ENCODE results near the gene C8A. TPM values are rescaled to one million over a fixed set of nuclear protein-coding genes. Genes with fewer than 3 reads are reported as not detected.

C8A gene
- total and polyA plus RNA-seq, 2 of the 8 experiments (the other 6 are each of a cell fraction or from before 2014, with no cell fraction given): not detected

GRCh38 chr1:56824271-56824670, 30.3 kb upstream of the C8A start:
- no peak overlapping the region for H2BK20ac ChIP-seq (ENCODE audit: low read length)
- no peaks in the 10 kb centered on the region for H3K36me3 ChIP-seq (ENCODE audit: control insufficient read depth in 2 of 4, insufficient read depth in 4 of 4, low read length in 3 of 4)
- H3K9ac ChIP-seq (replicated peaks in 1 of 4; ENCODE audit: extremely low read depth in 1 of 4, low read depth in 3 of 4, low read length in 3 of 4): no peak overlapping the region
- no peak overlapping the region for H3K18ac ChIP-seq (ENCODE audit: extremely low read depth, low read length)
- no peak overlapping the region for H2BK15ac ChIP-seq (ENCODE audit: low read length)
- H3K23me2 ChIP-seq (ENCODE audit: low read depth, low read length): no peaks in the 10 kb centered on the region
- FAIRE-seq (no peak), DNase-seq (ENCODE audit: low read depth in 1 of 2, low spot score in 2 of 2) (no peak)
- no peak overlapping the region for H3K4me3 ChIP-seq (ENCODE audit: extremely low read depth in 1 of 4, insufficient read depth in 2 of 4, low read depth in 3 of 4, low read length in 4 of 4)
- POLR2A ChIA-PET (ENCODE audit: partially characterized antibody): no interaction called here
- no peaks in the 10 kb centered on the region for H3K79me2 ChIP-seq (ENCODE audit: control insufficient read depth in 1 of 2, insufficient read depth in 2 of 2, low read length in 2 of 2)
- no peak overlapping the region for H4K5ac ChIP-seq (ENCODE audit: insufficient read length, low read depth, low read length)
- no peak overlapping the region for H2BK120ac ChIP-seq (replicated peaks; ENCODE audit: low read depth, low read length)
- no peak overlapping the region for H3K56ac ChIP-seq (replicated peaks; ENCODE audit: insufficient read length, low read depth, low read length)
- H3K27ac ChIP-seq (ENCODE audit: low read depth, low read length): no peak overlapping the region
- CTCF ChIA-PET (ENCODE audit: partially characterized antibody): interaction anchor here (1.2 to 3.4 kb wide), 3 partner anchors 14 to 145 kb away, joined by 4 to 10 read pairs (median 6); no protein-coding TSS in a partner anchor
- H4K91ac ChIP-seq (replicated peaks; ENCODE audit: insufficient read length, low read length): no peak overlapping the region
- 69% methylated on average over 2 of the region's 2 CpGs; no CpG with 5 or more reads in 1 of the 2 experiments for WGBS, 2 experiments (ENCODE audit: extremely low coverage in 1 of 2, insufficient coverage in 1 of 2, insufficient read length in 1 of 2, insufficient replicate concordance in 2 of 2, low coverage in 1 of 2, low lambda C conversion rate in 2 of 2, missing lambda C conversion rate in 1 of 2)
- H4K8ac ChIP-seq (ENCODE audit: extremely low read depth, insufficient read depth, low read length): no peak overlapping the region
- no peak overlapping the region for H3K23ac ChIP-seq (ENCODE audit: insufficient read length)
- no peak overlapping the region for H3K4ac ChIP-seq (replicated peaks; ENCODE audit: insufficient read length, low read depth, low read length)
- H3K27me3 ChIP-seq (replicated peaks in 1 of 4; ENCODE audit: control insufficient read depth in 3 of 4, extremely low read depth in 1 of 4, insufficient read depth in 3 of 4, low read length in 3 of 4): peaks cover 0 to 2% (median 0%) of the 10 kb centered on the region in 4 experiments; a peak in 1 of 7 replicates
- no peaks in the 10 kb centered on the region for H4K20me1 ChIP-seq (replicated peaks in 1 of 2; ENCODE audit: control insufficient read depth in 1 of 2, insufficient read depth in 2 of 2, low read length in 2 of 2)
- H2BK5ac ChIP-seq (ENCODE audit: low read depth, low read length): no peak overlapping the region
- H3K4me1 ChIP-seq (replicated peaks in 1 of 4; ENCODE audit: control insufficient read depth in 3 of 4, insufficient read depth in 4 of 4, low read length in 3 of 4): peaks cover 0 to 4% (median 3%) of the 10 kb centered on the region in 4 experiments; a peak in 3 of 7 replicates
- H2AFZ ChIP-seq (ENCODE audit: low read length): no peak overlapping the region
- no peaks in the 10 kb centered on the region for H3K9me3 ChIP-seq (ENCODE audit: insufficient read depth in 2 of 2, low read depth in 1 of 2, low read length in 1 of 2)
- H3K79me1 ChIP-seq (ENCODE audit: low read depth, low read length): no peaks in the 10 kb centered on the region
- H2BK12ac ChIP-seq (ENCODE audit: low read depth, low read length): no peak overlapping the region
- no peak overlapping the region for H3K14ac ChIP-seq (ENCODE audit: insufficient read length)
- no peak overlapping the region for H2AK5ac ChIP-seq (ENCODE audit: low read depth, low read length)
- no peak overlapping the region for H3K4me2 ChIP-seq (ENCODE audit: insufficient read depth in 1 of 2, low read depth in 2 of 2, low read length in 2 of 2)

Data from H1 (cell line).